Measurements from ENCODE around the gene PITPNC1.

DNA sequence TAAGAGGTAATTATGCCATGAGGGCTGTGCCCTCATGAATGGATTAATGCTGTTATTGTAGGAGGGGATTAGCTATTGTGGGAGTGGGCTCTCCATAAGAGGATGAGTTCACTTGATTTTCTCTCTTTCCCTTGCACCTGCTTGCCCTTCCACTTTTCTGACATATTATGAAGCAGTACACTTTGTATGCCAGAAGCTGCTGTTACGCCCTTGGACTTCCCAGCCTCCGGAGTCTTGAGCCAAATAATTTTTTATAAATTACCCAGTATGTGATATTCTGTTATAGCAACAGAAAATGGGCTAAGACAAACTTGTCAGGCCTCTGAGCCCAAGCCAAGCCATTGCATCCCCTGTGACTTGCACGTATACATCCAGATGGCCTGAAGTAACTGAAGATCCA, 49.1 kb upstream of the PITPNC1 start:
- TF ChIP-seq EP300 (IDR thresholded peaks at IDR 0.05), result no peak
- TF ChIP-seq POLR2A (IDR thresholded peaks at IDR 0.05), result no peak
- no peak for TF ChIP-seq CTCF (IDR thresholded peaks at IDR 0.05)

Measured in suprapubic skin (tissue), 3 donors.